ENCODE measurements around the gene HELZ2.

DNA sequence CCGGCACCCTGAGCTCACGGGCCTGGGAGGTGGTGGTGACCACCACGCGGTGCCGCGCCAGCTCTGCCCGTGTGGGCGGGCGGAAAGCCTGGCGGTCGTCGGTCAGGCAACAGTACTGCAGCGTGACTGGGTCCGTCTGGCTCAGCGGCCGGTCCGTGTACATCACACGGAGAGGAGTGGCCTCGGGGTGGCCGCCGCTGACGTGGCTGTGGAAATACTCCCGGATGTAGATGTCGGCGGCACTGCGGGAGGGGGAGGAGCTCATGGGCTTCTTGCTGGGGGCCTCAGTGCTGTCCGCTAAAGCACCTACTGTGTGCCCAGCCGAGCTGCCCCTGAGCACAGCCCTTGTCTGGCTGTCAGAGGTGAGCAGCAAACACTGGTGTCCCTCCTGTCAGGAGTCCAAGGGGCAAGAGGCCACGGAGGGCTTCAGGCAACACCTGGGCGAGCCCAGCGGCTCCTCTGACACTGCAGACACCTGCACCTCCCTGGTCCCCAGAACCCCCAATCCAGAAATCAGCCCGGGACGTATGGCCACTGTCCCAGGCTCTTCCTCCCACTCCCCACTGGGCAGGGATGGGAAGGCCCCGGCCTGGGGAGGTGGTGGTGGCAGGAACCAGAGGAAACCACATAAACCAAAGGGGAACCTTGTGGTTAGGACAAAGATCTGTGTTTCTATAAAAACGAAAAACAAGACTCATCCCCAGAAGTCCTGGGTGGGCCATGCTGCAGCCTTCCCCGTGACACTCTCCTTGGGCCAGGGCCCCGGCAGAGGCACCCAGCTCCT lies 6.5 kb downstream of the HELZ2 start:
- TF ChIP-seq, protein P1, sequence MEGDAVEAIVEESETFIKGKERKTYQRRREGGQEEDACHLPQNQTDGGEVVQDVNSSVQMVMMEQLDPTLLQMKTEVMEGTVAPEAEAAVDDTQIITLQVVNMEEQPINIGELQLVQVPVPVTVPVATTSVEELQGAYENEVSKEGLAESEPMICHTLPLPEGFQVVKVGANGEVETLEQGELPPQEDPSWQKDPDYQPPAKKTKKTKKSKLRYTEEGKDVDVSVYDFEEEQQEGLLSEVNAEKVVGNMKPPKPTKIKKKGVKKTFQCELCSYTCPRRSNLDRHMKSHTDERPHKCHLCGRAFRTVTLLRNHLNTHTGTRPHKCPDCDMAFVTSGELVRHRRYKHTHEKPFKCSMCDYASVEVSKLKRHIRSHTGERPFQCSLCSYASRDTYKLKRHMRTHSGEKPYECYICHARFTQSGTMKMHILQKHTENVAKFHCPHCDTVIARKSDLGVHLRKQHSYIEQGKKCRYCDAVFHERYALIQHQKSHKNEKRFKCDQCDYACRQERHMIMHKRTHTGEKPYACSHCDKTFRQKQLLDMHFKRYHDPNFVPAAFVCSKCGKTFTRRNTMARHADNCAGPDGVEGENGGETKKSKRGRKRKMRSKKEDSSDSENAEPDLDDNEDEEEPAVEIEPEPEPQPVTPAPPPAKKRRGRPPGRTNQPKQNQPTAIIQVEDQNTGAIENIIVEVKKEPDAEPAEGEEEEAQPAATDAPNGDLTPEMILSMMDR (IDR thresholded peaks at IDR 0.05) = no peak
- TF ChIP-seq EZH2 (IDR thresholded peaks at IDR 0.05; ENCODE audit: borderline replicate concordance, insufficient read depth, low read depth, low read length, poor library complexity, severe bottlenecking) = no peak
